ENCODE measurements around the gene CAMK2A.

DNA sequence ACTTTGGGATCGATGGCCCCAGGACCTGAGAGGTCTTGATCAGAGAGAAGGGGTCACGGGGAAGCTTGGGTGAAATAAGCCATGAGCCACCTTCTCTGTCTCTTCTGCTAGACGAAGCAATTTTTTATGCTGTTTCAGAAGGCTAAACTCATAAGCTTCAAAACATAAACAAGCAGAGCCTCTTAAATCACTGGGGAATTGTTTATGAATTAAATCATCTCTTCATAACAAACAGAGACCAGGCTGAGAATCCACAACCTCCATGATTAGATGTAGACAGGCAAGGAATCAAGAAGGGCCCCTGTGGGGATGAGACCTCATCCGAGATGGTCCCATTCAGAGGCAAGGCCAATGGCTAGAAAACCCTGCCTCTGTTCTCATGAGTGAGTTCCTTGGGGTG lies 46.2 kb upstream of the CAMK2A start:
- TF ChIP-seq EZH2 (IDR thresholded peaks at IDR 0.05; ENCODE audit: insufficient read depth, poor library complexity, severe bottlenecking) (no peak), EZH2phosphoT487 (IDR thresholded peaks at IDR 0.05; ENCODE audit: insufficient read depth, low read depth) (no peak)
